PC-3 (cell line): Measurements from ENCODE around the gene MLEC. TPM values are rescaled to one million over a fixed set of nuclear protein-coding genes. Genes with fewer than 3 reads are reported as not detected.

Experiments used
- ATAC-seq: fragments of 200-7000 bp; cut with Tn5 transposase; 2 replicates; pipeline ENCODE4 v1.9.1; 2020; ENCODE audit warnings: mild to moderate bottlenecking, moderate library complexity
- BruUV-seq: library from RNA; stranded (reverse); fragments of 400-500 nt; replicated peaks from 2 replicates; lab custom pipeline; 2021; lab: Mats Ljungman, UMichigan
- CTCF ChIA-PET: fragments of 300-600 bp; sonication (Branson Sonifier 250); formaldehyde crosslinking; loops from one replicate; lab custom pipeline; 2022; ENCODE audit warnings: antibody characterized with exemption; lab: Charles Lee
- POLR2A ChIA-PET: fragments of 300-600 bp; sonication (Branson Sonifier 250); formaldehyde crosslinking; loops from one replicate; lab custom pipeline; 2022; ENCODE audit warnings: antibody characterized with exemption; ENCODE audit not compliant: unreplicated experiment; lab: Charles Lee
- DNase-seq: peaks from one replicate; pipeline ENCODE4 v3.0.0-alpha.2; 2015
- H2AFZ ChIP-seq: fragments of 300-600 bp; sonication (generic); 2 replicates; pipeline ENCODE4 v1.6.0; 2016; ENCODE audit warnings: antibody characterized with exemption, low read length
- H3F3A ChIP-seq: fragments of 300-600 bp; sonication (generic); one replicate; pipeline ENCODE4 v1.6.0; 2017; ENCODE audit warnings: antibody characterized with exemption, low read length, control low read depth, mild to moderate bottlenecking; ENCODE audit not compliant: unreplicated experiment
- H3K27ac ChIP-seq: fragments of 300-600 bp; sonication (generic); 2 replicates; pipeline ENCODE4 v1.5.1; 2016; ENCODE audit warnings: mild to moderate bottlenecking, low read length
- H3K27me3 ChIP-seq: fragments of 300-600 bp; sonication (generic); 2 replicates; pipeline ENCODE4 v1.6.1; 2016; ENCODE audit warnings: low read length, mixed read lengths
- H3K36me3 ChIP-seq: fragments of 300-600 bp; sonication (generic); 2 replicates; pipeline ENCODE4 v1.6.1; 2016; ENCODE audit warnings: low read depth, mixed run types, low read length, mixed read lengths
- H3K4me1 ChIP-seq: fragments of 300-600 bp; sonication (generic); 2 replicates; pipeline ENCODE4 v1.5.1; 2016; ENCODE audit warnings: low read length; ENCODE audit not compliant: insufficient read depth
- H3K4me2 ChIP-seq: fragments of 300-600 bp; sonication (generic); 2 replicates; pipeline ENCODE4 v1.6.0; 2016; ENCODE audit warnings: low read length
- H3K4me3 ChIP-seq: fragments of 300-600 bp; sonication (generic); 2 replicates; pipeline ENCODE4 v1.5.1; 2016; ENCODE audit warnings: mild to moderate bottlenecking, low read length, mixed read lengths
- H3K79me2 ChIP-seq: fragments of 300-600 bp; sonication (generic); 2 replicates; pipeline ENCODE4 v1.6.1; 2017; ENCODE audit warnings: low read length, mixed read lengths
- H3K9ac ChIP-seq: fragments of 300-600 bp; sonication (generic); 2 replicates; pipeline ENCODE4 v1.6.0; 2016; ENCODE audit warnings: mild to moderate bottlenecking, low read length
- H3K9me2 ChIP-seq: fragments of 300-600 bp; sonication (generic); replicated peaks from 2 replicates; pipeline ENCODE4 v1.6.1; 2016; ENCODE audit warnings: mixed run types, low read length, mixed read lengths
- H3K9me3 ChIP-seq: fragments of 300-600 bp; sonication (generic); 2 replicates; pipeline ENCODE4 v1.6.1; 2016; ENCODE audit warnings: low read length, mixed read lengths
- H4K20me1 ChIP-seq: fragments of 300-600 bp; sonication (generic); 2 replicates; pipeline ENCODE4 v1.6.1; 2016; ENCODE audit warnings: low read length, mixed read lengths
- CTCF ChIP-seq: fragments of 300-600 bp; sonication (generic); conservative IDR thresholded peaks from 2 replicates; pipeline ENCODE4 v1.5.1; 2017; ENCODE audit warnings: antibody characterized with exemption, low read depth, mild to moderate bottlenecking, low read length
- EZH2 ChIP-seq: fragments of 300-600 bp; sonication (generic); IDR thresholded peaks from one replicate; pipeline ENCODE4 v1.6.1; 2017; ENCODE audit warnings: antibody characterized with exemption, mild to moderate bottlenecking, low read length; ENCODE audit not compliant: unreplicated experiment
- EZH2phosphoT487 ChIP-seq: fragments of 300-600 bp; sonication (generic); IDR thresholded peaks from 2 replicates; pipeline ENCODE4 v1.6.1; 2018; ENCODE audit warnings: mild to moderate bottlenecking, antibody characterized with exemption, low read length, borderline replicate concordance
- intact Hi-C: fragments of 100-400 bp; cut with micrococcal nuclease; formaldehyde crosslinking; loops from 2 replicates; pipeline ENCODE4 v1.9.0; 2023
- total RNA-seq: library from RNA; depleted of rRNA; stranded (reverse); fragments of >200 nt; gene quantifications from 2 replicates; pipeline ENCODE4 v1.2.3, GENCODE V29; 2014

MLEC gene
- total RNA-seq, 1 experiment from 2014 or later, result 158 TPM

DNA sequence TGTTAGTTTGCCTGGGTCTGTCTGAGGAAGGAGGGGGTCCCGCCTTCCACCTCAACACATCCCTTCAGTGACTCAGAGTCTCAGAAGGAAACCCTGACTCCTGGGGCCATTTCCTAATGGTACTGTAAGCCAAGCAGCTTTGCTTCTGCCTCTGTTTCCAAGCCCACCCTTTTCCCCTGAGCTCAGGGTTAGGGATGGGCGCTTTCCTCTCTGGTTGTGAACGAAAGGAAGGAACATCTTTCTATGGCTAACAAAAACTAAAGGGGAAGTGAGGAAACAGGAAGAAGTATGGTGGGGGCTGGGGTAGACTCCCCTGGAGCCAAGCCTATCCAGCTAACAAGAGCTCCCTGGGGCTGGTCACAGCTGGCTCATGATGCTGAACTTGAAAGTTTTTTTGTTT lies 11.7 kb downstream of the MLEC start:
- no peak overlapping the region for H3K9ac ChIP-seq
- no peaks in the 10 kb centered on the region for H3K9me2 ChIP-seq
- no peak overlapping the region for H3K4me3 ChIP-seq
- H3K27ac ChIP-seq, result no peak overlapping the region
- no TSS peak for BruUV-seq
- no peaks in the 10 kb centered on the region for H3F3A ChIP-seq
- no peaks in the 10 kb centered on the region for H3K27me3 ChIP-seq
- peaks cover 86% of the 10 kb centered on the region for H3K36me3 ChIP-seq
- DNase-seq (no peak), ATAC-seq (no peak)
- no peak overlapping the region for H3K4me2 ChIP-seq
- POLR2A ChIA-PET, result no interaction called here
- intact Hi-C loops, result no loop called here
- H3K4me1 ChIP-seq, result no peaks in the 10 kb centered on the region
- CTCF ChIA-PET, result no interaction called here
- H3K79me2 ChIP-seq, result peaks cover 7% of the 10 kb centered on the region
- H4K20me1 ChIP-seq, result no peaks in the 10 kb centered on the region
- no peak for TF ChIP-seq EZH2phosphoT487
- no peak for TF ChIP-seq CTCF
- no peak for TF ChIP-seq EZH2
- H3K9me3 ChIP-seq, result no peaks in the 10 kb centered on the region
- H2AFZ ChIP-seq, result no peak overlapping the region

DNA sequence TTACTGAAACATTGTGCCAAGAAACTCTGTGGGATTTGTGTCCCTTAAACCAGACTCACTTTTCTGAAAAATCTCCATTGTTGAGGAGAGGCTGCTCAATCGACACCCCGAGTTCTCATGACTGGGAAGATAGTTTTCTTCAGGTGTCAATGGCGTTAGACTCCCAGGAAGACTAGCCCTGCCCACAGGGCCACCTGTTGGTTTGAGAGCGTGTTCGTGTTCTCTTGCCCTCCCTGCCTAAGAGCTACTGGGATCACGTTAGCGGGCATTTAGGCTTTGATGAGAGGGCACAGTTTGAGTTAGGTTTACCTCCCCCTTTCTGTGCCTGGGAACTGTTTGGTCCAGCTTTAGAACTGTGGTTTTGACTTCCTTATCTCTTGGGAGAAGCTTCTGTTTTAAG lies 12.6 kb downstream of the MLEC start:
- Histone ChIP-seq H3K27me3 (no peaks in the 10 kb centered on the region), H3K4me1 (no peaks in the 10 kb centered on the region), H3K9me2 (no peaks in the 10 kb centered on the region), H3K27ac (no peak overlapping the region), H3F3A (no peaks in the 10 kb centered on the region), H3K9me3 (no peaks in the 10 kb centered on the region), H3K79me2 (no peaks in the 10 kb centered on the region), H4K20me1 (no peaks in the 10 kb centered on the region), H3K4me2 (no peak overlapping the region), H3K4me3 (no peak overlapping the region), H2AFZ (no peak overlapping the region), H3K9ac (no peak overlapping the region), H3K36me3 (peaks cover 80% of the 10 kb centered on the region)
- no peak for DNase-seq
- no peak for ATAC-seq
- no TSS peak for BruUV-seq
- ChIA-PET CTCF (no interaction called here), POLR2A (no interaction called here)
- intact Hi-C loops, result no loop called here
- TF ChIP-seq CTCF (no peak), EZH2phosphoT487 (no peak), EZH2 (no peak)

DNA sequence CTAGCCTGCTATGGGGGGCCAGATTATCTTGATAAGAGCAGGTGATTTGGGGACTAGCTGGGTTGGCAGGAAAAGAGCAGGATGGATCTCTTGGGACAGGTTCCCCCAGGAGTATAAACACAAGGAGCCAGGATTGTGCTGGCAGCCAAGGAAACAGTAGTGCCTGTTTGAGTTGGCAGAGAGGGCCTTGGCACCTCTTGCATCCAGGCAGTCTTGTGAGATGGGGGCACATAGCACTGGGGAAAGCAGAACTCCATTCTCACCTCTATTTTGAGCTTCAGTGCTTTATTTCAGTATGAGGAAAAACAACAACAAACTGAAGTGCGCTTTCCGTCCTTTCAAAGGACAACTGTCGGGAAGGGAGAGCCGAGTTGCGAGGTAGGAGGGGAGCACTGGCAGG lies 13.9 kb downstream of the MLEC start:
- ChIA-PET CTCF (no interaction called here), POLR2A (no interaction called here)
- Histone ChIP-seq H3K36me3 (peaks cover 67% of the 10 kb centered on the region), H3K79me2 (no peaks in the 10 kb centered on the region), H3K9me3 (no peaks in the 10 kb centered on the region), H2AFZ (no peak overlapping the region), H3K9me2 (no peaks in the 10 kb centered on the region), H3K27ac (no peak overlapping the region), H3K4me1 (0 out of 2 replicates have a peak, but pooled peaks cover 5% of the 10 kb centered on the region), H4K20me1 (no peaks in the 10 kb centered on the region), H3F3A (no peaks in the 10 kb centered on the region), H3K4me3 (no peak overlapping the region), H3K27me3 (no peaks in the 10 kb centered on the region), H3K9ac (no peak overlapping the region), H3K4me2 (no peak overlapping the region)
- ATAC-seq (no peak), DNase-seq (no peak)
- BruUV-seq, result no TSS peak
- TF ChIP-seq EZH2 (no peak), CTCF (no peak), EZH2phosphoT487 (no peak)
- intact Hi-C loops, result no loop called here
